ENCODE measurements around the gene RNU5B-1.
"Not testable (repeated sequence)": the region's sequence is repeated elsewhere in the genome, so short reads cannot be mapped to it uniquely, and the experiment has no call there.

Gene RNU5B-1

GRCh38 chr15:65347756-65348155 is 43.3 kb downstream of the RNU5B-1 start:
- not testable (repeated sequence) for H2AFZ ChIP-seq (ENCODE audit: low read depth, low read length); H3K4me3 ChIP-seq (ENCODE audit: low read length); H3K4me1 ChIP-seq (ENCODE audit: insufficient read depth, low read length); H3K9me3 ChIP-seq (ENCODE audit: low read length); H3K27me3 ChIP-seq (ENCODE audit: insufficient read depth, low read length)
- peaks cover 24% of the 10 kb centered on the region for H3K36me3 ChIP-seq (ENCODE audit: insufficient read depth, low read length)

GRCh38 chr15:65349338-65349737 is 44.9 kb downstream of the RNU5B-1 start:
- no peak overlapping the region for H3K4me3 ChIP-seq (ENCODE audit: low read length)
- peaks cover 6% of the 10 kb centered on the region for H3K4me1 ChIP-seq (ENCODE audit: insufficient read depth, low read length)

GRCh38 chr15:65351972-65352371 is 47.5 kb downstream of the RNU5B-1 start:
- peaks cover 17% of the 10 kb centered on the region for H3K36me3 ChIP-seq (ENCODE audit: insufficient read depth, low read length)
- H2AFZ ChIP-seq (ENCODE audit: low read depth, low read length); H3K4me3 ChIP-seq (ENCODE audit: low read length); H3K9me3 ChIP-seq (ENCODE audit: low read length); H3K27me3 ChIP-seq (ENCODE audit: insufficient read depth, low read length): not testable (repeated sequence)
- peaks cover 22% of the 10 kb centered on the region for H3K4me1 ChIP-seq (ENCODE audit: insufficient read depth, low read length)

More at GRCh38 chr15:65349338-65349737, 44.9 kb downstream of the RNU5B-1 start:
- H3K9me3 ChIP-seq (ENCODE audit: low read length), result no peaks in the 10 kb centered on the region
- peaks cover 24% of the 10 kb centered on the region for H3K36me3 ChIP-seq (ENCODE audit: insufficient read depth, low read length)
- no peaks in the 10 kb centered on the region for H3K27me3 ChIP-seq (ENCODE audit: insufficient read depth, low read length)
- no peak overlapping the region for H2AFZ ChIP-seq (ENCODE audit: low read depth, low read length)
